Measurements from ENCODE around the gene OPN1SW.

OPN1SW gene

GRCh38 chr7:128775744-128776474 lies at the start of gene OPN1SW:
Gene OPN1SW (minus strand): TSS chr7:128775794. CDS start chr7:128775781, 13 bp downstream.
- DNase-seq: no peak

GRCh38 chr7:128821724-128822123 lies 46.1 kb upstream of the OPN1SW start:
- no peak for DNase-seq

- DNase-seq: no peak
These were observed 43.1 kb upstream of the OPN1SW start for GRCh38 chr7:128818694-128819093.

- no peak for DNase-seq
These were observed 39.8 kb upstream of the OPN1SW start for GRCh38 chr7:128815289-128815942.

GRCh38 chr7:128814499-128814898 lies 38.9 kb upstream of the OPN1SW start:
- no peak for DNase-seq

- DNase-seq: no peak
These were observed 37.0 kb upstream of the OPN1SW start for GRCh38 chr7:128812514-128813168.

- DNase-seq: no peak
These were observed 36.2 kb upstream of the OPN1SW start for GRCh38 chr7:128811631-128812430.

- DNase-seq: no peak
These were observed 35.4 kb upstream of the OPN1SW start for GRCh38 chr7:128810997-128811396.

- no peak for DNase-seq
These were observed 34.9 kb upstream of the OPN1SW start for GRCh38 chr7:128810473-128810872.

GRCh38 chr7:128809363-128809762 lies 33.8 kb upstream of the OPN1SW start:
- DNase-seq: no peak

GRCh38 chr7:128807191-128807590 lies 31.6 kb upstream of the OPN1SW start:
- no peak for DNase-seq

- no peak for DNase-seq
These were observed 29.6 kb upstream of the OPN1SW start for GRCh38 chr7:128805225-128805624.

GRCh38 chr7:128804484-128804883 lies 28.9 kb upstream of the OPN1SW start:
- no peak for DNase-seq

- DNase-seq: no peak
These were observed 26.2 kb upstream of the OPN1SW start for GRCh38 chr7:128801667-128802418.

GRCh38 chr7:128801003-128801402 lies 25.4 kb upstream of the OPN1SW start:
- no peak for DNase-seq

GRCh38 chr7:128800567-128800966 lies 25.0 kb upstream of the OPN1SW start:
- no peak for DNase-seq

- no peak for DNase-seq
These were observed 23.9 kb upstream of the OPN1SW start for GRCh38 chr7:128799451-128799850.

GRCh38 chr7:128796327-128796726 lies 20.7 kb upstream of the OPN1SW start:
- DNase-seq: no peak

- DNase-seq: no peak
These were observed 19.5 kb upstream of the OPN1SW start for GRCh38 chr7:128795129-128795528.

- no peak for DNase-seq
These were observed 18.8 kb upstream of the OPN1SW start for GRCh38 chr7:128794436-128794835.

GRCh38 chr7:128794020-128794419 lies 18.4 kb upstream of the OPN1SW start:
- no peak for DNase-seq

- DNase-seq: no peak
These were observed 17.6 kb upstream of the OPN1SW start for GRCh38 chr7:128793181-128793547.
